Mesenchymal stem cell (in vitro differentiated cells and primary cell): ENCODE data around the gene GTF3C5.
"Not testable (repeated sequence)": the region's sequence is repeated elsewhere in the genome, so short reads cannot be mapped to it uniquely, and the experiment has no call there.

Experiments
- DNase-seq: peaks from one replicate; pipeline ENCODE4 v3.0.0-alpha.2; 2013
- H2AFZ ChIP-seq: one replicate; pipeline ENCODE4 v1.6.1; 2013; ENCODE audit warnings: low read depth, mild to moderate bottlenecking, control low read depth, inconsistent platforms, low read length, moderate library complexity
- H2AK5ac ChIP-seq: 2 replicates; pipeline ENCODE4 v1.6.1; 2013; ENCODE audit warnings: low read length, moderate library complexity, mild to moderate bottlenecking, inconsistent platforms; ENCODE audit not compliant: severe bottlenecking
- H2BK120ac ChIP-seq: one replicate; pipeline ENCODE4 v1.6.1; 2013; ENCODE audit warnings: low read depth, mild to moderate bottlenecking, inconsistent platforms, low read length, moderate library complexity
- H2BK12ac ChIP-seq, 2 experiments: one replicate each; pipeline ENCODE4 v1.6.1; 2013; ENCODE audit warnings: inconsistent platforms in 2 of 2, low read length in 2 of 2, mild to moderate bottlenecking in 2 of 2, moderate library complexity in 2 of 2, control low read depth in 1 of 2
- H2BK15ac ChIP-seq: one replicate; pipeline ENCODE4 v1.6.1; 2013; ENCODE audit warnings: mild to moderate bottlenecking, low read depth, inconsistent platforms; ENCODE audit not compliant: poor library complexity, severe bottlenecking
- H2BK5ac ChIP-seq: 2 replicates; pipeline ENCODE4 v1.6.1; 2013; ENCODE audit warnings: low read depth, mild to moderate bottlenecking, low read length, control low read depth, inconsistent platforms; ENCODE audit not compliant: poor library complexity, severe bottlenecking
- H3K14ac ChIP-seq, 2 experiments: one replicate each; pipeline ENCODE4 v1.6.1; 2013; ENCODE audit warnings: inconsistent platforms in 2 of 2, low read length in 2 of 2, control low read depth in 1 of 2, mild to moderate bottlenecking in 1 of 2, moderate library complexity in 1 of 2
- H3K18ac ChIP-seq, 2 experiments: one replicate each; pipeline ENCODE4 v1.6.1; 2013; ENCODE audit warnings: inconsistent platforms in 2 of 2, low read length in 2 of 2, control low read depth in 1 of 2, low read depth in 1 of 2, mild to moderate bottlenecking in 1 of 2
- H3K23ac ChIP-seq, 2 experiments: one replicate each; pipeline ENCODE4 v1.6.1; 2013; ENCODE audit warnings: inconsistent platforms in 2 of 2, low read length in 2 of 2, mild to moderate bottlenecking in 2 of 2, moderate library complexity in 2 of 2, control low read depth in 1 of 2
- H3K27ac ChIP-seq: 2 replicates; pipeline ENCODE4 v1.5.1; 2013; ENCODE audit warnings: mild to moderate bottlenecking, moderate library complexity, low read length, control low read depth, inconsistent platforms; ENCODE audit not compliant: poor library complexity, severe bottlenecking
- H3K27me3 ChIP-seq, 2 experiments: 2 replicates each; pipeline versions ENCODE4 v1.6.1 to v1.7.0; 2013; ENCODE audit warnings: low read length in 2 of 2, mild to moderate bottlenecking in 2 of 2, moderate library complexity in 2 of 2, control low read depth in 1 of 2, inconsistent platforms in 1 of 2; ENCODE audit not compliant: control insufficient read depth in 1 of 2, insufficient read depth in 1 of 2
- H3K36me3 ChIP-seq, 2 experiments: 2 replicates each; pipeline versions ENCODE4 v1.6.1 to v1.7.0; 2013; ENCODE audit warnings: low read length in 2 of 2, control low read depth in 1 of 2, inconsistent platforms in 1 of 2, low read depth in 1 of 2, mild to moderate bottlenecking in 1 of 2; ENCODE audit not compliant: insufficient read depth in 2 of 2, control insufficient read depth in 1 of 2
- H3K4ac ChIP-seq, 2 experiments: one replicate each; pipeline ENCODE4 v1.6.1; 2013; ENCODE audit warnings: inconsistent platforms in 2 of 2, low read length in 2 of 2, mild to moderate bottlenecking in 2 of 2, moderate library complexity in 2 of 2, control low read depth in 1 of 2, low read depth in 1 of 2
- H3K4me1 ChIP-seq: 2 replicates; pipeline ENCODE4 v1.6.1; 2013; ENCODE audit warnings: low read depth, low read length, control low read depth; ENCODE audit not compliant: control insufficient read depth, insufficient read depth
- H3K4me2 ChIP-seq: 2 replicates; pipeline ENCODE4 v1.6.1; 2013; ENCODE audit warnings: low read length, mild to moderate bottlenecking, inconsistent platforms; ENCODE audit not compliant: poor library complexity, severe bottlenecking
- H3K4me3 ChIP-seq, 2 experiments: 2 replicates each; pipeline versions ENCODE4 v1.5.1 to v1.7.0; 2013; ENCODE audit warnings: low read length in 2 of 2, mild to moderate bottlenecking in 2 of 2, control low read depth in 1 of 2, low read depth in 1 of 2; ENCODE audit not compliant: insufficient read depth in 1 of 2
- H3K79me1 ChIP-seq: replicated peaks from 2 replicates; pipeline ENCODE4 v1.6.1; 2013; ENCODE audit warnings: mild to moderate bottlenecking, control low read depth, low read length, inconsistent platforms; ENCODE audit not compliant: poor library complexity, severe bottlenecking
- H3K9ac ChIP-seq: 2 replicates; pipeline ENCODE4 v1.7.0; 2013; ENCODE audit warnings: mild to moderate bottlenecking, low read length, moderate library complexity
- H3K9me3 ChIP-seq: 2 replicates; pipeline ENCODE4 v1.7.0; 2013; ENCODE audit warnings: mild to moderate bottlenecking, low read length; ENCODE audit not compliant: control insufficient read depth
- H4K8ac ChIP-seq: one replicate; pipeline ENCODE4 v1.6.1; 2013; ENCODE audit warnings: inconsistent platforms, mild to moderate bottlenecking, low read length, moderate library complexity
- H4K91ac ChIP-seq: one replicate; pipeline ENCODE4 v1.6.1; 2013; ENCODE audit warnings: mild to moderate bottlenecking, low read length, inconsistent platforms
- WGBS: methylation state at CpG from one replicate; pipeline ENCODE4 v1.1.7; 2013; ENCODE audit warnings: mixed read lengths; 5-methylcytosine and 5-hydroxymethylcytosine counted together

The GTF3C5 gene

DNA sequence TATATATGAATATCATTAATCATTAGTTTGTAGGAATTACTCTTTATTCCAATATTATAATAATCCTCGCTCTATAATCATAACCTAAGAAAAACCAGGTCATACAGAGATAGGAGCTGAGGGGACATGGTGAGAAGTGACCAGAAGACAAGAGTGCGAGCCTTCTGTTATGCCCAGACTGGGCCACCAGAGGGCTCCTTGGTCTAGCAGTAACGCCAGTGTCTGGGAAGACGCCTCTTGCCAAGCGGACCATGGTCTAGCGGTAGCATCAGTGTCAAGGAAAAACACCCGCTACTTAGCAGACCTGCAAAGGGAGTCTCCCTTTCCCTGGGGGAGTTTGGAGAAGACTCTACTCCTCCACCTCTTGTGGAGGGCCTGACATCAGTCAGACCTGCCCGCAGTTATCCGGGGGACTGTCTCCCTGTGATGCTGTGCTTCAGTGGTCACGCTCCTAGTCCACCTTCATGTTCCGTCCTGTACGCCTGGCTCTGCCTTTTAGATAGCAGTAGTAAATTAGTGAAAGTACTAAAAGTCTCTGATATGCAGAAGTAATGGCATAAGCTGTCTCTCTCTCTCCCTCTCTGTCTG lies 10.2 kb downstream of the GTF3C5 start:
- H4K91ac ChIP-seq, H2BK12ac ChIP-seq, H2BK120ac ChIP-seq, H3K27me3 ChIP-seq, H3K9ac ChIP-seq, H3K18ac ChIP-seq, H3K27ac ChIP-seq, H3K4me3 ChIP-seq, H3K9me3 ChIP-seq, H2BK5ac ChIP-seq, H3K4me2 ChIP-seq, H2BK15ac ChIP-seq, H2AFZ ChIP-seq, H3K4ac ChIP-seq, H3K4me1 ChIP-seq, H2AK5ac ChIP-seq, H3K23ac ChIP-seq, H3K14ac ChIP-seq, H4K8ac ChIP-seq: not testable (repeated sequence)
- Histone ChIP-seq H3K36me3 (peaks cover 42 to 52% of the 10 kb centered on the region in 2 experiments), H3K79me1 (peaks cover 60% of the 10 kb centered on the region)
- DNase-seq, result peak; percentile 61
- WGBS, result 88% methylated on average over 11 of the region's 12 CpGs

DNA sequence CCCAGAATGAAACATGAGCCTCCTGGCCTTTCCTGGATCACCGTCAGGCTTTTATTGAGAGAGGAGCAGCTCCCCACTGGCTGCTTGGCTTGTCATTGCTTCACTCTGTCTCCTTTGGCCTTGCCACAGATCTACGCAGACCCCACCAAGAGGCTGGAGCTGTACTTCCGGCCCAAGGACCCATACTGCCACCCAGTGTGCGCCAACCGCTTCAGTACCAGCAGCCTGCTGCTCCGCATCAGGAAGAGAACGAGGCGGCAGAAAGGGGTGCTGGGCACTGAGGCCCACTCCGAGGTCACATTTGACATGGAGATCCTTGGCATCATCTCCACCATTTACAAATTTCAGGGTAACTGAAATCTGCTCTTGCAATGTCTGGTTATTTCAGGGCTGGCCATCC lies 11.2 kb downstream of the GTF3C5 start:
- Histone ChIP-seq H3K23ac (no peak overlapping the region), H2AFZ (no peak overlapping the region), H3K9ac (no peak overlapping the region), H2BK15ac (no peak overlapping the region), H3K4me2 (no peak overlapping the region), H4K91ac (no peak overlapping the region), H3K36me3 (peaks cover 52 to 62% of the 10 kb centered on the region in 2 experiments), H2BK5ac (no peak overlapping the region), H3K18ac (no peak overlapping the region), H3K4ac (no peak overlapping the region), H2AK5ac (no peak overlapping the region), H3K79me1 (peaks cover 57% of the 10 kb centered on the region), H3K4me3 (no peak overlapping the region), H3K4me1 (no peaks in the 10 kb centered on the region), H4K8ac (no peak overlapping the region), H3K14ac (no peak overlapping the region), H3K9me3 (no peaks in the 10 kb centered on the region), H3K27ac (no peak overlapping the region), H3K27me3 (no peaks in the 10 kb centered on the region), H2BK120ac (no peak overlapping the region), H2BK12ac (no peak overlapping the region)
- DNase-seq, result no peak
- WGBS, result 97% methylated on average over 9 of the region's 9 CpGs

DNA sequence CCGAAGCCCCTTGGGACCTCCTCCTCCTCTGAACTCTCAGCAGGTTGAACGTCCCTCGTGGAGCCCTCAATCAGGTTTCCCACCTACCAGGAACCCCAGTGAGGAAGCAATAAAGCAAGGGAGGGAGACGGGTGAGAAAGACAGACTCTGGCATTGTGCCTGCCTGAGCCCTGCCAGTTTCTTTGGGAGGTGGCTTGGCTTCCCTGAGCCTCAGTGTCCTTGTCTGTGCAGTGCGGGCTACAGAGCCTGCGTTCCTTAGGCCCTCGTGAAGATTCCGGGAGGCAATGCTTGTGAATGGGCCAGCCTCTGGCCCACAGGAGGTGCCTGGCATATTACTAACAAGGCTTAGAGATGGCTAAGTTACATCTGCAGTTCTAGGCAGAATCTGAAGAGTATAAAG lies 11.9 kb downstream of the GTF3C5 start:
- Histone ChIP-seq H2BK12ac (no peak overlapping the region), H2BK15ac (no peak overlapping the region), H4K8ac (peak overlapping the region; percentile 38), H3K14ac (no peak overlapping the region), H3K4ac (no peak overlapping the region), H3K4me2 (no peak overlapping the region), H4K91ac (no peak overlapping the region), H3K18ac (no peak overlapping the region), H3K79me1 (peaks cover 50% of the 10 kb centered on the region), H3K9me3 (no peaks in the 10 kb centered on the region), H2BK120ac (no peak overlapping the region), H3K9ac (no peak overlapping the region), H3K27ac (no peak overlapping the region), H2AFZ (no peak overlapping the region), H3K23ac (no peak overlapping the region), H3K27me3 (no peaks in the 10 kb centered on the region), H3K4me3 (no peak overlapping the region), H3K4me1 (no peaks in the 10 kb centered on the region), H2BK5ac (no peak overlapping the region), H3K36me3 (peaks cover 56 to 66% of the 10 kb centered on the region in 2 experiments), H2AK5ac (no peak overlapping the region)
- DNase-seq, result no peak
- 95% methylated on average over 8 of the region's 8 CpGs for WGBS

DNA sequence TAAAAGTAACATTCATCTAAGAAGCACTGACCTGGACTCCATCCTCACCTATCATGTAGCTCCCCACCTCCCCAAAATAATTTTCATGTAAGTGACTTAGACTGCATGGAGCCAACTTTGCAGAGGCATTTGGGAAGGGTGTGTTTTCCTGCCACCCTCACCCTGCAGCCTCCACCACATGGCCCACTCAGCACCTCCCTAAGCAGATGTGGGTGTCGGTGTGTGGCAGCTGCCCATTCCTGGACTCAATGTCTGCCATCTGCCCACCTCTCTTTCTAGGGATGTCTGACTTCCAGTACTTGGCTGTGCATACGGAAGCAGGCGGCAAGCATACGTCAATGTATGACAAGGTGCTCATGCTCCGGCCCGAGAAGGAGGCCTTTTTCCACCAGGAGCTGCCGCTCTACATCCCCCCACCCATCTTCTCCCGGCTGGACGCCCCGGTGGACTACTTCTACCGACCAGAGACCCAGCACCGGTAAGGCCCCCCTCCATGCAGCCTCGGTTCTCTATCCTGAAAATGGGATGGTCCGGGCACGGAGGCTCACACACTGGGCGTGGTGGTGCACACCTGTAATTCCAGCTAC lies 12.7 kb downstream of the GTF3C5 start:
- Histone ChIP-seq H3K4me3 (no peak overlapping the region), H3K9me3 (no peaks in the 10 kb centered on the region), H2BK12ac (no peak overlapping the region), H3K36me3 (peaks cover 56 to 65% of the 10 kb centered on the region in 2 experiments), H3K9ac (no peak overlapping the region), H3K27ac (no peak overlapping the region), H3K14ac (no peak overlapping the region), H3K27me3 (no peaks in the 10 kb centered on the region), H2BK15ac (no peak overlapping the region), H3K4me1 (no peaks in the 10 kb centered on the region), H2AK5ac (no peak overlapping the region), H3K4ac (no peak overlapping the region), H4K8ac (no peak overlapping the region), H2BK120ac (no peak overlapping the region), H2BK5ac (no peak overlapping the region), H3K23ac (no peak overlapping the region), H4K91ac (no peak overlapping the region), H3K79me1 (peaks cover 45% of the 10 kb centered on the region), H3K18ac (no peak overlapping the region), H2AFZ (no peak overlapping the region), H3K4me2 (no peak overlapping the region)
- WGBS, result 97% methylated on average over 16 of the region's 16 CpGs
- DNase-seq, result no peak
